Measurements from ENCODE around the gene TTC13. TPM values are rescaled to one million over a fixed set of nuclear protein-coding genes. Genes with fewer than 3 reads are reported as not detected.

Gene TTC13
- total and polyA plus RNA-seq, 2 of the 13 experiments (the other 11 are each of a cell fraction or from before 2014, with no cell fraction given): 5.8 to 15.9 TPM

GRCh38 chr1:230868736-230869385 lies 109.8 kb downstream of the TTC13 start (continued):
- TF ChIP-seq SRY (CRISPR knock-in tag; IDR thresholded peaks at IDR 0.05) (peak; percentile 61; the same call in 1 of the 2 replicates), REXO4 (CRISPR knock-in tag; IDR thresholded peaks at IDR 0.05; ENCODE audit: borderline replicate concordance) (no peak), SCMH1 (CRISPR knock-in tag; IDR thresholded peaks at IDR 0.05; ENCODE audit: borderline replicate concordance) (no peak), KAT7 (CRISPR knock-in tag; IDR thresholded peaks at IDR 0.05; ENCODE audit: borderline replicate concordance) (0 out of 2 replicates have a peak, but pooled peaks have one; percentile 28), TBX2 (CRISPR knock-in tag; IDR thresholded peaks at IDR 0.05; ENCODE audit: borderline replicate concordance) (no peak; the same call in 1 of the 2 replicates), RERE (CRISPR knock-in tag; IDR thresholded peaks at IDR 0.05; ENCODE audit: low read depth) (no peak), FOXA1 (IDR thresholded peaks at IDR 0.05) (no peak), FOXA1 (CRISPR knock-in tag; IDR thresholded peaks at IDR 0.05) (no peak), ZBTB14 (CRISPR knock-in tag; IDR thresholded peaks at IDR 0.05) (peak; percentile 3; the same call in 1 of the 2 replicates), GTF2F1 (IDR thresholded peaks at IDR 0.05; ENCODE audit: low read length) (no peak), ZNF430 (CRISPR knock-in tag; IDR thresholded peaks at IDR 0.05) (peak; percentile 80; the same call in 1 of the 2 replicates), SNAPC4 (CRISPR knock-in tag; IDR thresholded peaks at IDR 0.05) (no peak), ARID3A (IDR thresholded peaks at IDR 0.05; ENCODE audit: low read depth, low read length) (no peak), ZNF20 (CRISPR knock-in tag; IDR thresholded peaks at IDR 0.05) (no peak), ZNF501 (CRISPR knock-in tag; IDR thresholded peaks at IDR 0.05) (peak; percentile 69; the same call in 1 of the 2 replicates), HOXD1 (CRISPR knock-in tag; IDR thresholded peaks at IDR 0.05) (no peak), ATM (IDR thresholded peaks at IDR 0.05; ENCODE audit: borderline replicate concordance) (no peak)
